NB4 (cell line): Measurements from ENCODE around the gene HTR1D.

Experiments used
- POLR2A ChIP-seq: IDR thresholded peaks from 2 replicates; pipeline ENCODE4 v1.6.1; 2011; ENCODE audit warnings: mild to moderate bottlenecking; ENCODE audit not compliant: insufficient read length; ENCODE audit errors: extremely low read depth
- TF ChIP-seq, protein P1 (sequence below): IDR thresholded peaks from one replicate; pipeline ENCODE4 v1.5.1; 2012; ENCODE audit warnings: low read depth, low read length

DNA sequence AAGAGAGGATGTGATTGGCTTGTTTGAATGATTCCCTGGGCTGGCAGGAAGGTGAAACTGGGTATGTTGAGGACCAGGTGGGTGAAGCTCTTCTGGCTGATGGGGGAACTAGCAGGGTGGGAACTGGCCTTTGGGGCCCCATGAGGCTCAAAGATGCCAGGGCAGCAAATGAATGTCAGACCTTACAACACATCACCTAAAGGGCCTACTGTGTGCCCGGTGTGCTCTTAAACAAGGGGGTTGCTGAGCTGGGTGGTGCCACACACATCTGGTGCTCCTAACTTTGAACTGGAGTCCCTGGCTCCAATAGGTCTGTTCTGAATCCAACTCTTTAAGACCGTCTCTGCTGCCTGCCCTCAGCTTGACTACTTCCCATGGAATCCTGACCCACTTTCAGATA lies 21.3 kb upstream of the HTR1D start:
- TF ChIP-seq, protein P1, sequence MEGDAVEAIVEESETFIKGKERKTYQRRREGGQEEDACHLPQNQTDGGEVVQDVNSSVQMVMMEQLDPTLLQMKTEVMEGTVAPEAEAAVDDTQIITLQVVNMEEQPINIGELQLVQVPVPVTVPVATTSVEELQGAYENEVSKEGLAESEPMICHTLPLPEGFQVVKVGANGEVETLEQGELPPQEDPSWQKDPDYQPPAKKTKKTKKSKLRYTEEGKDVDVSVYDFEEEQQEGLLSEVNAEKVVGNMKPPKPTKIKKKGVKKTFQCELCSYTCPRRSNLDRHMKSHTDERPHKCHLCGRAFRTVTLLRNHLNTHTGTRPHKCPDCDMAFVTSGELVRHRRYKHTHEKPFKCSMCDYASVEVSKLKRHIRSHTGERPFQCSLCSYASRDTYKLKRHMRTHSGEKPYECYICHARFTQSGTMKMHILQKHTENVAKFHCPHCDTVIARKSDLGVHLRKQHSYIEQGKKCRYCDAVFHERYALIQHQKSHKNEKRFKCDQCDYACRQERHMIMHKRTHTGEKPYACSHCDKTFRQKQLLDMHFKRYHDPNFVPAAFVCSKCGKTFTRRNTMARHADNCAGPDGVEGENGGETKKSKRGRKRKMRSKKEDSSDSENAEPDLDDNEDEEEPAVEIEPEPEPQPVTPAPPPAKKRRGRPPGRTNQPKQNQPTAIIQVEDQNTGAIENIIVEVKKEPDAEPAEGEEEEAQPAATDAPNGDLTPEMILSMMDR = no peak
- TF ChIP-seq POLR2A = no peak
